ENCODE data around the gene CFAP58. TPM values are rescaled to one million over a fixed set of nuclear protein-coding genes. Genes with fewer than 3 reads are reported as not detected.

Gene CFAP58
- total and polyA plus RNA-seq, 2 of the 13 experiments (the other 11 are each of a cell fraction or from before 2014, with no cell fraction given) = 0.03 TPM; not detected in 1

DNA sequence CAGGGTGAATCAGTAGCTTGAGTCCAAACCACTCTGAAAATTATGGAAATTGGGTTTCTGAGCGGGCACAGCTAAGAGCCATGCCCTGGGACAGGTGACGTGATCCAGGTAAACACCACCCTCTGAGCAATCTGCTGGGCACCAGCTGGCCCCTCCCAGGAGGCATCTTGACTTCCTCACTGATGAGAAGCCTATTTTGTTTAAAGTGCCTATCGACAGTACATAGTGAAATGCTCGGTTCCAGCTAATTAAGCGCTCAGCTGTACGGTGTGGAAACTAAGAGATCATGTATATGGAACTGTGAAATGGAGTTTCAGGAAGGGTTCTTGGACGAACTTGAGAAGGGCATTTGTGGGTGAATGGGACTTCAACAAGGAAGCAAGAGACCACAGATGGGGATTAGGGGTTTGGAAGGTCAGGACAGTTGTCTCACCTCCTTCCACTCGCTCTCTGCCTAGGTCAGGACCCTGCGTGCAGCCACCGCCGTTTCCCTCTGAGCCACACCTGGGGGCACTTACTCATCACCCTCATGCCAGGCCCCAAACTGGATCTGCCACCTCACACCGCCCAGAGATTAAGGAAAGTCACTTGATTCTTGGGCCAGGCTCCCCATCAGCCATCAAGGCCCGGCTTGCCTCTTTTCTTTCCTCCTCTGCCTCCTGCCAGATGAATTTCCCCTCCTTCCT lies 18.5 kb upstream of the CFAP58 start:
- H3K9ac ChIP-seq (ENCODE audit: insufficient read depth, low read depth, low read length) = no peak overlapping the region
- no peaks in the 10 kb centered on the region for H4K20me1 ChIP-seq (ENCODE audit: insufficient read depth, low read length)
- peaks cover 64% of the 10 kb centered on the region for H3K4me1 ChIP-seq (ENCODE audit: insufficient read depth, low read length)
- no peaks in the 10 kb centered on the region for H3K79me2 ChIP-seq (ENCODE audit: insufficient read depth, low read length)
- ChIA-PET POLR2A (no interaction called here), CTCF (ENCODE audit: low intra/inter-chr PET ratio, low total read pairs) (no interaction called here)
- no peak overlapping the region for H3K4me2 ChIP-seq (ENCODE audit: low read depth, low read length)
- FAIRE-seq (no peak), DNase-seq (ENCODE audit: low spot score) (no peak), ATAC-seq (no peak)
- intact Hi-C loops (cut with micrococcal nuclease; ENCODE audit: unreplicated experiment) (no loop called here), in situ Hi-C loops (cut with HindIII; ENCODE audit: extremely low pct_ligation_motif_present, low pct_unique_long_range_greater_than_20kb) (no loop called here)
- no peak overlapping the region for H2AFZ ChIP-seq (ENCODE audit: low read length)
- H3K36me3 ChIP-seq (replicated peaks in 1 of 2; ENCODE audit: control insufficient read depth in 1 of 2, insufficient read depth in 2 of 2, low read length in 2 of 2) = no peaks in the 10 kb centered on the region; a peak in 1 of 5 replicates
- no peak overlapping the region for H3K4me3 ChIP-seq (replicated peaks in 1 of 3; ENCODE audit: insufficient read depth in 1 of 3, low read depth in 2 of 3, low read length in 3 of 3)
- peaks cover 0 to 12% of the 10 kb centered on the region in 2 experiments; a peak in 2 of 5 replicates for H3K27me3 ChIP-seq (ENCODE audit: control insufficient read depth in 1 of 2, insufficient read depth in 2 of 2, low read length in 2 of 2)
- no peak overlapping the region for H3K27ac ChIP-seq (ENCODE audit: extremely low read length, insufficient read depth, low read length)
- H3K9me3 ChIP-seq (ENCODE audit: low read length) = no peaks in the 10 kb centered on the region
- BruUV-seq (replicated peaks) = TSS peak; percentile 27
- 94% methylated on average over 13 of the region's 13 CpGs for WGBS (ENCODE audit: low lambda C conversion rate)
- no peak for TF ChIP-seq MBD4 (IDR thresholded peaks at IDR 0.05; ENCODE audit: borderline replicate concordance, low read length)
- TF ChIP-seq TMF1 (CRISPR knock-in tag; IDR thresholded peaks at IDR 0.05; ENCODE audit: low read depth) = no peak
- TF ChIP-seq ZNF724P (CRISPR knock-in tag; IDR thresholded peaks at IDR 0.05; ENCODE audit: borderline replicate concordance) = no peak
- no peak for TF ChIP-seq NFIC (IDR thresholded peaks at IDR 0.05; ENCODE audit: low read length)
- no peak for TF ChIP-seq GTF3A (CRISPR knock-in tag; conservative IDR thresholded peaks at IDR 0.05)
- no peak for TF ChIP-seq RAD51 (IDR thresholded peaks at IDR 0.05; ENCODE audit: borderline replicate concordance)
- no peak for TF ChIP-seq ZNF615 (CRISPR knock-in tag; IDR thresholded peaks at IDR 0.05; ENCODE audit: borderline replicate concordance)
- no peak for TF ChIP-seq IRX3 (CRISPR knock-in tag; IDR thresholded peaks at IDR 0.05; ENCODE audit: borderline replicate concordance, low read depth)
- TF ChIP-seq ZFY (CRISPR knock-in tag; IDR thresholded peaks at IDR 0.05) = no peak
- TF ChIP-seq KLF13 (CRISPR knock-in tag; IDR thresholded peaks at IDR 0.05) = no peak
- TF ChIP-seq, protein P1, sequence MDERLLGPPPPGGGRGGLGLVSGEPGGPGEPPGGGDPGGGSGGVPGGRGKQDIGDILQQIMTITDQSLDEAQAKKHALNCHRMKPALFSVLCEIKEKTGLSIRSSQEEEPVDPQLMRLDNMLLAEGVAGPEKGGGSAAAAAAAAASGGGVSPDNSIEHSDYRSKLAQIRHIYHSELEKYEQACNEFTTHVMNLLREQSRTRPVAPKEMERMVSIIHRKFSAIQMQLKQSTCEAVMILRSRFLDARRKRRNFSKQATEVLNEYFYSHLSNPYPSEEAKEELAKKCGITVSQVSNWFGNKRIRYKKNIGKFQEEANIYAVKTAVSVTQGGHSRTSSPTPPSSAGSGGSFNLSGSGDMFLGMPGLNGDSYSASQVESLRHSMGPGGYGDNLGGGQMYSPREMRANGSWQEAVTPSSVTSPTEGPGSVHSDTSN (CRISPR knock-in tag; IDR thresholded peaks at IDR 0.05) = no peak
- TF ChIP-seq, protein P2, sequence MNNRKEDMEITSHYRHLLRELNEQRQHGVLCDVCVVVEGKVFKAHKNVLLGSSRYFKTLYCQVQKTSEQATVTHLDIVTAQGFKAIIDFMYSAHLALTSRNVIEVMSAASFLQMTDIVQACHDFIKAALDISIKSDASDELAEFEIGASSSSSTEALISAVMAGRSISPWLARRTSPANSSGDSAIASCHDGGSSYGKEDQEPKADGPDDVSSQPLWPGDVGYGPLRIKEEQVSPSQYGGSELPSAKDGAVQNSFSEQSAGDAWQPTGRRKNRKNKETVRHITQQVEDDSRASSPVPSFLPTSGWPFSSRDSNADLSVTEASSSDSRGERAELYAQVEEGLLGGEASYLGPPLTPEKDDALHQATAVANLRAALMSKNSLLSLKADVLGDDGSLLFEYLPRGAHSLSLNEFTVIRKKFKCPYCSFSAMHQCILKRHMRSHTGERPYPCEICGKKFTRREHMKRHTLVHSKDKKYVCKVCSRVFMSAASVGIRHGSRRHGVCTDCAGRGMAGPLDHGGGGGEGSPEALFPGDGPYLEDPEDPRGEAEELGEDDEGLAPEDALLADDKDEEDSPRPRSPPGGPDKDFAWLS (CRISPR knock-in tag; IDR thresholded peaks at IDR 0.05; ENCODE audit: borderline replicate concordance) = no peak
- no peak for TF ChIP-seq HOXA7 (CRISPR knock-in tag; IDR thresholded peaks at IDR 0.05)
- no peak for TF ChIP-seq ZNF143 (CRISPR knock-in tag; IDR thresholded peaks at IDR 0.05)
- no peak for TF ChIP-seq HOXA3 (CRISPR knock-in tag; IDR thresholded peaks at IDR 0.05)
